ENCODE results near the gene DAZAP1. TPM values are rescaled to one million over a fixed set of nuclear protein-coding genes. Genes with fewer than 3 reads are reported as not detected.

Gene DAZAP1
- total RNA-seq, 1 experiment from 2014 or later, result 151 TPM

DNA sequence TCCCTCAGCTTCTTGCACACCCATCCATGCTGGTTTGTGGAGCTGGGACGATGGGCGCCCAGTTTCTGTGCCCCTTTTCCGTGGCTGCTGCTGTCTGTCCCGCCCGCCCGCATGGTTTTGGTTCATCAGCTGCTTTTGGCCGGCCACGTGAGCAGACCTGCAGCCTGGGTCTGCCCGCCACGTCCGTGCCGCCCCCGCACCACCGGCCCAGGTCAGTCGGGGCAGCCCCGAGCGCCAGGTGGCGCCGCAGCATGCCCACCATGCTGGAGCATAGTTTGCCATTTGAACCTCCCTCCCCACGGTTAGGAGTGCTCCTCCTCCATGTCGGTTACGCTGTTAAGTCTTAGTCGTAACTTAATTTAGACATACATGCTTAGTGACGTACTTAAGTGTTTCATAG is 15.6 kb downstream of the DAZAP1 start:
- H3K4me3 Mint-ChIP-seq (ENCODE audit: low read depth, unreplicated experiment), result no peak overlapping the region
- TF ChIP-seq, protein P1, sequence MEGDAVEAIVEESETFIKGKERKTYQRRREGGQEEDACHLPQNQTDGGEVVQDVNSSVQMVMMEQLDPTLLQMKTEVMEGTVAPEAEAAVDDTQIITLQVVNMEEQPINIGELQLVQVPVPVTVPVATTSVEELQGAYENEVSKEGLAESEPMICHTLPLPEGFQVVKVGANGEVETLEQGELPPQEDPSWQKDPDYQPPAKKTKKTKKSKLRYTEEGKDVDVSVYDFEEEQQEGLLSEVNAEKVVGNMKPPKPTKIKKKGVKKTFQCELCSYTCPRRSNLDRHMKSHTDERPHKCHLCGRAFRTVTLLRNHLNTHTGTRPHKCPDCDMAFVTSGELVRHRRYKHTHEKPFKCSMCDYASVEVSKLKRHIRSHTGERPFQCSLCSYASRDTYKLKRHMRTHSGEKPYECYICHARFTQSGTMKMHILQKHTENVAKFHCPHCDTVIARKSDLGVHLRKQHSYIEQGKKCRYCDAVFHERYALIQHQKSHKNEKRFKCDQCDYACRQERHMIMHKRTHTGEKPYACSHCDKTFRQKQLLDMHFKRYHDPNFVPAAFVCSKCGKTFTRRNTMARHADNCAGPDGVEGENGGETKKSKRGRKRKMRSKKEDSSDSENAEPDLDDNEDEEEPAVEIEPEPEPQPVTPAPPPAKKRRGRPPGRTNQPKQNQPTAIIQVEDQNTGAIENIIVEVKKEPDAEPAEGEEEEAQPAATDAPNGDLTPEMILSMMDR (IDR thresholded peaks at IDR 0.05; ENCODE audit: unreplicated experiment), result no peak
- no peak overlapping the region for H3K27ac Mint-ChIP-seq (ENCODE audit: unreplicated experiment)
- no peaks in the 10 kb centered on the region for H3K9me3 Mint-ChIP-seq (ENCODE audit: low read depth, unreplicated experiment)
- H3K27me3 Mint-ChIP-seq (ENCODE audit: unreplicated experiment), result no peaks in the 10 kb centered on the region
- CTCF ChIA-PET, result no interaction called here
- H3K36me3 Mint-ChIP-seq (ENCODE audit: insufficient read depth, unreplicated experiment), result peaks cover 54% of the 10 kb centered on the region
- no TSS peak for BruUV-seq (replicated peaks)
- no peaks in the 10 kb centered on the region for H3K4me1 Mint-ChIP-seq (ENCODE audit: low read depth, unreplicated experiment)
- intact Hi-C loops (cut with micrococcal nuclease; ENCODE audit: unreplicated experiment), result no loop called here
- DNase-seq, result no peak

DNA sequence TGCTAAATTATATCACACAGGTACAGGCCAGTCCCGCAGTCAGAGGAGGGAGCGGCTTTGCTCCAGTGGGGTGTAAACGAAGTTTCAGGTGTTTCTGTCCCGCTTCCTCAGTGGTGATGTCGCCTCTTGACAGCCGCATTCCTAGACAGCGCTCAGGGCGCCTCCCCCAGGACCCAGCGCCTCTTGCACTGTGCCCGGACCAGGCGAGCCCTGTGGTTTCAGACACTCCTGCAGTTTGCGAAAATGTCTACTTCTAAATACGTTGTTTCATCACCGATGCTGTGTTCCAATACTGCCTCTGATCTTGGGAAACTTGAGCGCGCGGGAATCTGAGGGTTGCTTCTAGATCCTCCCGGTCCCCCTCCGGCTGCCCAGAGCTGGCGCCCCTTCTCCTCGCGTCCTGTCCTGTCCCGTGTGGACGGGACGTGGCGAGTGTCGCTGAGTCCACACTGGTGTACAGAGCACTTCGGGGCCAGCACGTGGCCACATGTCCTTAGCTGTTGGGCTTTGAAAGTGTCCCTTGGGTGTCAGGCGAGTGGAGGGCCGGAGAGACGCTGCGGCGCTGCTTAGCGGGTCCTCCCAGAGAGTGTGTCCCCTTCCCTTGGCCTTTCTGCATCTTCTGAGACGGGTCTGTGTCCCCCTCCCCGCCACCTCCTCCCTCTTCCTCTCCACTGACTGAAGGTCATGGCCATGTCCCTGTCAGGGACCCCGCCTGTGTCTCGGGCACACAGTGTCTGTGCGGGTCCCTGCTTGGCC is 16.2 kb downstream of the DAZAP1 start:
- Mint-ChIP-seq H3K27ac (ENCODE audit: unreplicated experiment) (no peak overlapping the region), H3K36me3 (ENCODE audit: insufficient read depth, unreplicated experiment) (peaks cover 54% of the 10 kb centered on the region), H3K4me1 (ENCODE audit: low read depth, unreplicated experiment) (no peaks in the 10 kb centered on the region), H3K4me3 (ENCODE audit: low read depth, unreplicated experiment) (no peak overlapping the region), H3K27me3 (ENCODE audit: unreplicated experiment) (no peaks in the 10 kb centered on the region), H3K9me3 (ENCODE audit: low read depth, unreplicated experiment) (no peaks in the 10 kb centered on the region)
- BruUV-seq (replicated peaks), result TSS peak; percentile 7
- DNase-seq, result no peak
- CTCF ChIA-PET, result no interaction called here
- TF ChIP-seq, protein P1 (IDR thresholded peaks at IDR 0.05; ENCODE audit: unreplicated experiment), result no peak
- intact Hi-C loops (cut with micrococcal nuclease; ENCODE audit: unreplicated experiment), result no loop called here

DNA sequence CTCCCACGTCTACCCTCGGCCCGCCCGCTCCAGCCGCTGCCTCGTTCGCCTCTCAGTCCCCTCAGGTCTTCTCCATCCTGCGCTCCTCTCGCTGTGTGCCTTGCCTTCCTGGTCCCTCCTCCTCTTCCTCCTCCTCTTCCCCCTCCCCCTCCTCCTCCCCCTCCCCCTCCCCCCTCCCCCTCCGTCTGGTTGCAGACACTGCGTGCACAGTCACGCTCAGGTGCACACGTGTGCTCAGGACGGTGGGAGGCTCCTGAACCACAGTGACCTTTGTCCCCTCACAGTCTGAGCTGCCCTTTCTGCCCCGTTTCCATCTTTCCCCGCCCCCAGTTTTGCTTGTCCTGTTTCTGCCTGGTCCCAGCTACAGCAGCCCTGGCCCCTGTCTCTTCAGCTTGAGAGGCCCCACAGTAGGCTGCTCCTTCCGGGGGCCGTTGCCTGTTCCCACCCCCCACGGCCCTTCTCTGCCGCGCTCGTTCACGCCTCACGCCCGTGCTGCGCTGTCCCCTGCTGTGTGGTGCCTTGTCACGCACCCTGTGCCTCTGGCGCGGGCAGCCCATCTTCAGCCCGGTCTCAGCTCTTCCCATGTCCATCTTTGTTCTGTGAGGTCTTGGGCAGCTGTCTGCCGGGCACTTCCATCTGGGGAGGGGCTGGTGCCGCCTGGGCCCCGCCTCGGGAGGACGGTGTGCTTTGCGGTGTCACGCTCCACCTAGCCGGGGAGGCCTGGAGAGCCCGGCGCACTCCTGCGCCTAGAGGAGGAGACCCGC is 17.0 kb downstream of the DAZAP1 start:
- Mint-ChIP-seq H3K4me3 (ENCODE audit: low read depth, unreplicated experiment) (no peak overlapping the region), H3K4me1 (ENCODE audit: low read depth, unreplicated experiment) (no peaks in the 10 kb centered on the region), H3K9me3 (ENCODE audit: low read depth, unreplicated experiment) (no peaks in the 10 kb centered on the region), H3K36me3 (ENCODE audit: insufficient read depth, unreplicated experiment) (peaks cover 47% of the 10 kb centered on the region), H3K27ac (ENCODE audit: unreplicated experiment) (no peak overlapping the region), H3K27me3 (ENCODE audit: unreplicated experiment) (no peaks in the 10 kb centered on the region)
- no TSS peak for BruUV-seq (replicated peaks)
- TF ChIP-seq, protein P1 (IDR thresholded peaks at IDR 0.05; ENCODE audit: unreplicated experiment), result no peak
- CTCF ChIA-PET, result no interaction called here
- intact Hi-C loops (cut with micrococcal nuclease; ENCODE audit: unreplicated experiment), result no loop called here
- DNase-seq, result no peak

DNA sequence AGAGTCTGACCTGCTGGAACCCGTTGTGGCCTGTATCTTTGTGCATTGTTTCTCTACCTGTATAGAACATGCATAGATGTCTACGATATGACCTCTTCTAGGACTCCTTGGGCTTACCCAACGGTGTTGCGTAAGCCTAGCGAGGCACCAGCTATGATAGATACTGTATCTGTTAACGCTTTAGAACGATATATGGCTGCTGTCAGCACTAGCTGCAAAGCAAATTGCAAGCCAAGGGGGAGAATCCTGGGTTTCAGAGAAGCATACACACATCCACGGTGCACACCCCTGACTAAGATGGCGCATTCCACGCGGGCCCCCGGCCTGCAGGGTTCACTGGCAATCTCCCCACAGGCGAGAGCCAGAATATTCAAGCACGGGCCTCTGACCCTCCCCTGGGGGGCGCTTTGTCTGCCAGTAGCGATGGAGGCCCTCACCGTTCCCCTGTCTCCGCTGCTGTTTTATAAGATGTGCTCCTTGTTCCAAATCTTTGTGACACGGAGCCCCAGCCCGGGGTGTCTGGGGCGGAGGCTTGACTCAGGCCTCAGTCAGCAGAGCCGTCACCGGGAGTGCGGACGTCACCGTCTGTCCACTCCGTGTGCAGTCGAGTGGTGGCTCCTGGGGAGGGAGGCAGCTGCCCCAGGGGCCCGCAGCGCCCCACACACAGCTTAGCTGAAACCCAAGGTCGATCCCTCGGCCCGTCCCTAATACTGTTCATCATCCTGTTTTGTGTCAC is 17.9 kb downstream of the DAZAP1 start:
- TF ChIP-seq, protein P1 (IDR thresholded peaks at IDR 0.05; ENCODE audit: unreplicated experiment), result no peak
- peaks cover 42% of the 10 kb centered on the region for H3K36me3 Mint-ChIP-seq (ENCODE audit: insufficient read depth, unreplicated experiment)
- no peak overlapping the region for H3K27ac Mint-ChIP-seq (ENCODE audit: unreplicated experiment)
- no TSS peak for BruUV-seq (replicated peaks)
- CTCF ChIA-PET, result no interaction called here
- H3K9me3 Mint-ChIP-seq (ENCODE audit: low read depth, unreplicated experiment), result no peaks in the 10 kb centered on the region
- intact Hi-C loops (cut with micrococcal nuclease; ENCODE audit: unreplicated experiment), result no loop called here
- no peaks in the 10 kb centered on the region for H3K27me3 Mint-ChIP-seq (ENCODE audit: unreplicated experiment)
- no peak overlapping the region for H3K4me3 Mint-ChIP-seq (ENCODE audit: low read depth, unreplicated experiment)
- DNase-seq, result no peak
- no peaks in the 10 kb centered on the region for H3K4me1 Mint-ChIP-seq (ENCODE audit: low read depth, unreplicated experiment)

Data from Calu3 (cell line).